Thyroid gland (tissue), 4 donors: ENCODE data around the gene TBC1D22A.

Source experiments
- CTCF ChIP-seq, 6 experiments: fragments of 200-600 bp in 3 of 6; fragments of 450-650 bp in 3 of 6; sonication (generic) in 3 of 6; IDR thresholded peaks; one replicate each; pipeline ENCODE4 v1.5.1; 2016 to 2019; ENCODE audit warnings: antibody characterized with exemption in 6 of 6, mild to moderate bottlenecking in 2 of 6, inconsistent platforms in 1 of 6, moderate library complexity in 1 of 6
- POLR2A ChIP-seq, 2 donors: fragments of 450-650 bp; IDR thresholded peaks; one replicate each; pipeline ENCODE4 v1.6.1; 2017; ENCODE audit warnings: antibody characterized with exemption in 2 of 2, mild to moderate bottlenecking in 2 of 2, moderate library complexity in 1 of 2

- no peak for TF ChIP-seq CTCF (IDR thresholded peaks at IDR 0.05)
- no peak for TF ChIP-seq POLR2A (IDR thresholded peaks at IDR 0.05)
Measured at GRCh38 chr22:46723882-46724281, 38.6 kb upstream of the TBC1D22A start.
